Tibial nerve (tissue), 4 donors: ENCODE results near the gene IL21R.

ENCODE experiments used
- EP300 ChIP-seq, 2 donors: sonication (generic); formaldehyde crosslinking; IDR thresholded peaks; one replicate each; pipeline ENCODE4 v1.6.1; 2017; ENCODE audit warnings: antibody characterized with exemption in 2 of 2, mild to moderate bottlenecking in 1 of 2
- TF ChIP-seq, protein P1 (sequence below), 5 experiments: fragments of 200-600 bp in 3 of 5; fragments of 450-650 bp in 2 of 5; sonication (generic) in 3 of 5; IDR thresholded peaks; one replicate each; pipeline ENCODE4 v1.5.1; 2016 to 2019; ENCODE audit warnings: antibody characterized with exemption in 5 of 5, mild to moderate bottlenecking in 3 of 5, moderate library complexity in 2 of 5

DNA sequence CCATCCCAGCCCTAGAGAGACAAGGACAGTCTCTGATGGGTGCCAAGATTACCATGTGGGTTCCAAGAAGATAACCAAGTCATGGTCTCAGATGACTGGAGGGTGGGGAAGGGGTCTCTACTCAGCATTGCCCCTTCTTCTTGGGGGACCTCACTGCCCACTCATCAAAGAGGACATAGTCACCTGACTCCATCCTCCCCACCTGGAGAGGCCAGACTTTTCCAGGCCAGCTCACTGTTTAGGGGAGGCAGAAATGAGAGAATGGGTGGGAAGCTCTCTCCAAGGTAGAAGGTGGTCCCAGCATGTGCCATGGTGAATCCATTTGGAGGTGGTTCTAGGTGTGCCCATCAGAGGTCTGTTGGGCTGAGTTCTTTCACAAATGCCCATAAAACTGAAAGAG is 20.7 kb upstream of the IL21R start:
- TF ChIP-seq EP300 (IDR thresholded peaks at IDR 0.05), result no peak
- TF ChIP-seq, protein P1, sequence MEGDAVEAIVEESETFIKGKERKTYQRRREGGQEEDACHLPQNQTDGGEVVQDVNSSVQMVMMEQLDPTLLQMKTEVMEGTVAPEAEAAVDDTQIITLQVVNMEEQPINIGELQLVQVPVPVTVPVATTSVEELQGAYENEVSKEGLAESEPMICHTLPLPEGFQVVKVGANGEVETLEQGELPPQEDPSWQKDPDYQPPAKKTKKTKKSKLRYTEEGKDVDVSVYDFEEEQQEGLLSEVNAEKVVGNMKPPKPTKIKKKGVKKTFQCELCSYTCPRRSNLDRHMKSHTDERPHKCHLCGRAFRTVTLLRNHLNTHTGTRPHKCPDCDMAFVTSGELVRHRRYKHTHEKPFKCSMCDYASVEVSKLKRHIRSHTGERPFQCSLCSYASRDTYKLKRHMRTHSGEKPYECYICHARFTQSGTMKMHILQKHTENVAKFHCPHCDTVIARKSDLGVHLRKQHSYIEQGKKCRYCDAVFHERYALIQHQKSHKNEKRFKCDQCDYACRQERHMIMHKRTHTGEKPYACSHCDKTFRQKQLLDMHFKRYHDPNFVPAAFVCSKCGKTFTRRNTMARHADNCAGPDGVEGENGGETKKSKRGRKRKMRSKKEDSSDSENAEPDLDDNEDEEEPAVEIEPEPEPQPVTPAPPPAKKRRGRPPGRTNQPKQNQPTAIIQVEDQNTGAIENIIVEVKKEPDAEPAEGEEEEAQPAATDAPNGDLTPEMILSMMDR (IDR thresholded peaks at IDR 0.05), result no peak
